ENCODE results near the gene ZNF124. TPM values are rescaled to one million over a fixed set of nuclear protein-coding genes. Genes with fewer than 3 reads are reported as not detected.

ZNF124 gene
- total and polyA plus RNA-seq, 2 of the 13 experiments (the other 11 are each of a cell fraction or from before 2014, with no cell fraction given) = 9.7 to 134 TPM

- TF ChIP-seq JUND (CRISPR knock-in tag; IDR thresholded peaks at IDR 0.05) = no peak
- no peak for TF ChIP-seq SIN3A (IDR thresholded peaks at IDR 0.05; ENCODE audit: borderline replicate concordance, low read depth, low read length)
- TF ChIP-seq ZNF83 (CRISPR knock-in tag; IDR thresholded peaks at IDR 0.05; ENCODE audit: borderline replicate concordance) = no peak
- no peak for TF ChIP-seq ZBTB38 (CRISPR knock-in tag; IDR thresholded peaks at IDR 0.05)
- TF ChIP-seq NR2C2 (CRISPR knock-in tag; IDR thresholded peaks at IDR 0.05; ENCODE audit: borderline replicate concordance) = peak; percentile 54; the same call in 1 of the 2 replicates
- no peak for TF ChIP-seq RELA (CRISPR knock-in tag; IDR thresholded peaks at IDR 0.05)
- TF ChIP-seq PHB2 (IDR thresholded peaks at IDR 0.05; ENCODE audit: partially characterized antibody) = no peak
- TF ChIP-seq KDM6A (CRISPR knock-in tag; IDR thresholded peaks at IDR 0.05; ENCODE audit: low read depth) = no peak
- TF ChIP-seq GTF3A (CRISPR knock-in tag; conservative IDR thresholded peaks at IDR 0.05) = no peak
- TF ChIP-seq HOXD1 (CRISPR knock-in tag; IDR thresholded peaks at IDR 0.05) = no peak
- TF ChIP-seq PCBP1 (IDR thresholded peaks at IDR 0.05; ENCODE audit: borderline replicate concordance, low read depth, low read length) = no peak
- TF ChIP-seq ZNF879 (CRISPR knock-in tag; IDR thresholded peaks at IDR 0.05) = no peak
Measured at GRCh38 chr1:247113733-247114271, 58.0 kb downstream of the ZNF124 start (continued).

GRCh38 chr1:247113094-247113497 lies 58.7 kb downstream of the ZNF124 start:
- H3K4me1 ChIP-seq (ENCODE audit: insufficient read depth, low read length) = peaks cover 46% of the 10 kb centered on the region
- ATAC-seq (peak; percentile 75), FAIRE-seq (peak; percentile 71), DNase-seq (ENCODE audit: low spot score) (peak; percentile 83)
- no peaks in the 10 kb centered on the region for H3K36me3 ChIP-seq (replicated peaks in 1 of 2; ENCODE audit: control insufficient read depth in 1 of 2, insufficient read depth in 2 of 2, low read length in 2 of 2)
- no peaks in the 10 kb centered on the region for H3K9me3 ChIP-seq (ENCODE audit: low read length)
- H2AFZ ChIP-seq (ENCODE audit: low read length) = no peak overlapping the region
- no TSS peak for BruUV-seq (replicated peaks)
- in situ Hi-C loops (cut with HindIII; ENCODE audit: extremely low pct_ligation_motif_present, low pct_unique_long_range_greater_than_20kb) (no loop called here), intact Hi-C loops (cut with micrococcal nuclease; ENCODE audit: unreplicated experiment) (loop anchor here (5.0 to 10.0 kb wide), 4 partner anchors 106 to 219 kb away; partner anchors contain the start of genes AHCTF1, ZNF496 and ZNF695)
- H3K9ac ChIP-seq (ENCODE audit: insufficient read depth, low read depth, low read length) = peak overlapping the region; percentile 79; the same call in 1 of the 2 replicates
- no peaks in the 10 kb centered on the region for H3K27me3 ChIP-seq (ENCODE audit: control insufficient read depth in 1 of 2, insufficient read depth in 2 of 2, low read length in 2 of 2)
- ChIA-PET POLR2A (no interaction called here), CTCF (ENCODE audit: low intra/inter-chr PET ratio, low total read pairs) (no interaction called here)
- peak overlapping the region; percentile 85 for H3K27ac ChIP-seq (ENCODE audit: extremely low read length, insufficient read depth, low read length)
- peak overlapping the region; percentile 36 to 82 (median 77) for H3K4me3 ChIP-seq (replicated peaks in 1 of 3; ENCODE audit: insufficient read depth in 1 of 3, low read depth in 2 of 3, low read length in 3 of 3)
- peak overlapping the region; percentile 83 for H3K4me2 ChIP-seq (ENCODE audit: low read depth, low read length)
- WGBS (ENCODE audit: low lambda C conversion rate) = 0% methylated on average over 3 of the region's 5 CpGs
- H4K20me1 ChIP-seq (ENCODE audit: insufficient read depth, low read length) = no peaks in the 10 kb centered on the region
- peaks cover 4% of the 10 kb centered on the region for H3K79me2 ChIP-seq (ENCODE audit: insufficient read depth, low read length)
- no peak for TF ChIP-seq ARID2 (CRISPR knock-in tag; IDR thresholded peaks at IDR 0.05; ENCODE audit: borderline replicate concordance)
- no peak for TF ChIP-seq SOX13 (IDR thresholded peaks at IDR 0.05)
- TF ChIP-seq SOX13 (CRISPR knock-in tag; conservative IDR thresholded peaks at IDR 0.05 in 1 of 2, IDR thresholded peaks at IDR 0.05 in 1 of 2) = peak in 1 of 2 experiments; percentile 39; a peak in 1 of 4 replicates
- TF ChIP-seq SAP130 (CRISPR knock-in tag; IDR thresholded peaks at IDR 0.05; ENCODE audit: low read depth) = peak; percentile 85
- TF ChIP-seq IRX3 (CRISPR knock-in tag; IDR thresholded peaks at IDR 0.05; ENCODE audit: borderline replicate concordance, low read depth) = no peak
- TF ChIP-seq ETV6 (CRISPR knock-in tag; conservative IDR thresholded peaks at IDR 0.05) = no peak
- no peak for TF ChIP-seq HHEX (CRISPR knock-in tag; IDR thresholded peaks at IDR 0.05)
- TF ChIP-seq JUND (CRISPR knock-in tag; IDR thresholded peaks at IDR 0.05) = peak; percentile 74; the same call in 1 of the 2 replicates
- TF ChIP-seq MAX (IDR thresholded peaks at IDR 0.05) = peak; percentile 33; the same call in 1 of the 2 replicates
- TF ChIP-seq POLR2G (IDR thresholded peaks at IDR 0.05; ENCODE audit: low read depth, low read length) = 0 out of 2 replicates have a peak, but pooled peaks have one; percentile 40
- 0 out of 2 replicates have a peak, but pooled peaks have one; percentile 47 for TF ChIP-seq ZKSCAN8 (CRISPR knock-in tag; IDR thresholded peaks at IDR 0.05; ENCODE audit: borderline replicate concordance)
- TF ChIP-seq DPF2 (CRISPR knock-in tag; IDR thresholded peaks at IDR 0.05; ENCODE audit: borderline replicate concordance, low read depth) = peak; percentile 42; the same call in 1 of the 2 replicates
- peak; percentile 72; the same call in 1 of the 2 replicates for TF ChIP-seq ZBTB7A (CRISPR knock-in tag; IDR thresholded peaks at IDR 0.05)
- 0 out of 2 replicates have a peak, but pooled peaks have one; percentile 29 for TF ChIP-seq POLR2AphosphoS5 (IDR thresholded peaks at IDR 0.05; ENCODE audit: low read depth, low read length)

Data from HepG2 (cell line).